ENCODE data around the gene OGG1.
A peak's percentile ranks its signal among the peaks of the same experiment; 100 is the strongest.

OGG1 gene

DNA sequence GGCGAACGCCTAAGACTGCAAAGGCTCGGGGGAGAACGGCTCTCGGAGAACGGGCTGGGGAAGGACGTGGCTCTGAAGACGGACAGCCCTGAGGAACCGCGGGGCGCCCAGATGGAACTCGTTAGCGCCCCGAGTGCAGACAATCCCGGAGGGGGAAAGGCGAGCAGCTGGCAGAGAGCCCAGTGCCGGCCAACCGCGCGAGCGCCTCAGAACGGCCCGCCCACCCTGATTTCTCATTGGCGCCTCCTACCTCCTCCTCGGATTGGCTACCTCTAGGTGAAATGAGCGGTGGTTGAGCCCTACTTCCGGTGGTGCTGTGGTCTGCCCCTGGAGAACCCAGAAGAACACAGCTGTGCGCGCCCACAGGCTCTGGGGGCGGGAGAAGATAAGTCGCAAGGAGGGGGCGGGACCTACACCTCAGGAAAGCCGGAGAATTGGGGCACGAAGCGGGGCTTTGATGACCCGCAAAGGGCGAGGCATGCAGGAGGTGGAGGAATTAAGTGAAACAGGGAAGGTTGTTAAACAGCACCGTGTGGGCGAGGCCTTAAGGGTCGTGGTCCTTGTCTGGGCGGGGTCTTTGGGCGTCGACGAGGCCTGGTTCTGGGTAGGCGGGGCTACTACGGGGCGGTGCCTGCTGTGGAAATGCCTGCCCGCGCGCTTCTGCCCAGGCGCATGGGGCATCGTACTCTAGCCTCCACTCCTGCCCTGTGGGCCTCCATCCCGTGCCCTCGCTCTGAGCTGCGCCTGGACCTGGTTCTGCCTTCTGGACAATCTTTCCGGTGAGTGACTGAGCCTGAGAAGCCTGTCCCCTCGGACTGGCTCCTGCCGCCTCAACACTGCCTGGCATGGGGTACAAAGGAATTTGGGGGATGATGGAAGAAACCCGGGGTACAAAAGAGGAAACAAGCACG is at the start of gene OGG1:
Gene OGG1 (plus strand): TSS at position 308 of the 911 bp plus-strand sequence. CDS start 335 bp downstream, at position 643.
- peak; percentile 96 for DNase-seq

GRCh38 chr3:9700536-9700935 is 49.2 kb upstream of the OGG1 start:
- DNase-seq = no peak

DNA sequence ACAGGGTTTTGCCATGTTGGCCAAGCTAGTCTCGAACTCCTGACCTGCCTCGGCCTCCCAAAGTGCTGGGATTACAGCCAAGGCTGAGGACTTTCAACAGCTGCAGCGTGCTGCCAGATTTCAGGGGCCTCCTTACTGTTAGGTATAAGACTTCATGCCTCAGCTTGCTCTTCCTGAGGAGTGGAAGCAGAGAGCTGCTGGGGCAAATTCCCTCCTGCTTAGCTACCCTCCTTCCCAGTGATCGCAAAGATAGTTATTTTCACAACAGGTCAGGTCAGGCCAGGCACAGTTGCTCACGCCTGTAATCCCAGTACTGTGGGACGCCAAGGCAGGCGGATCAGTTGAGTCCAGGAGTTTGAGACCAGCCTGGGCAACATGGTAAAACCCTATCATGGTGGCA is 48.7 kb upstream of the OGG1 start:
- no peak for DNase-seq

DNA sequence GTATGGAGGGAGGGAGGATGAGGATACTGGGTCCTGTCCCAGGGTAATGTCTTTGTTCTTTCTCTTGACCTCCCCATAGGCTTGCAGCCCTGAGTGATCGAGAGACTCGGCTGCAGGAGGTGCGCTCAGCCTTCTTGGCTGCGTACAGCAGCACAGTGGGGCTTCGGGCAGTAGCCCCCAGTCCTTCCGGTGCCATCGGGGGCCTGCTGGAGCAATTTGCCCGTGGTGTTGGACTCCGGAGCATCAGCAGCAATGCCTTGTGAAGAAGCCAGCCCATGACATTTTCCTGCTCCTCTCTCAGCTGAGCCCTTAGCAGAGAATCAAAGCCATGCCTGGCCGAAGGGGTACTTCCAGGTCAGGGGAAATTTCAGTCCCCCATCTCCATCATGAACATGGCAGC is 48.0 kb upstream of the OGG1 start:
- DNase-seq = no peak

DNA sequence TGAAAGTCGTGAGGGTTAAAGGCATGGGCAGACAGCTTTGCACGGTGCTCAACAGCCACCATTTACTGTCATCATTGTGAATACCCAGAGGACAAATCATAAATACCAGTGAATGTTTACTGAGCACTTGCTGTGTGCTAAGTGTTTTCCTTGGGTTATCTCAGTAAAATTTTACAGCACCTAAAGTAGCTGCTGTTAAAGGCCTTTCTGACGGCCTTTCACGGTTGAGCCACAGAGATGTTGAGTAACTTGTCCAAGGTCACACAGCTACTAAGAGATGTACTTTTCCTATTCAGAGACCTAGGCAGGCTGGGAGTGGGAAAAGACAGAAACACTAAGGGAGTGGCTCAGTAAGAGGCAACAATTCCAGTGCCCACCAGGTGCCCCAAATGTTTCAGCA is 46.5 kb upstream of the OGG1 start:
- no peak for DNase-seq

- no peak for DNase-seq
Observed at GRCh38 chr3:9703736-9704346, 45.9 kb upstream of the OGG1 start, which contains the start of gene CPNE9. CPNE9 (plus strand) TSS chr3:9703833; CDS start chr3:9703997, 164 bp downstream.

DNA sequence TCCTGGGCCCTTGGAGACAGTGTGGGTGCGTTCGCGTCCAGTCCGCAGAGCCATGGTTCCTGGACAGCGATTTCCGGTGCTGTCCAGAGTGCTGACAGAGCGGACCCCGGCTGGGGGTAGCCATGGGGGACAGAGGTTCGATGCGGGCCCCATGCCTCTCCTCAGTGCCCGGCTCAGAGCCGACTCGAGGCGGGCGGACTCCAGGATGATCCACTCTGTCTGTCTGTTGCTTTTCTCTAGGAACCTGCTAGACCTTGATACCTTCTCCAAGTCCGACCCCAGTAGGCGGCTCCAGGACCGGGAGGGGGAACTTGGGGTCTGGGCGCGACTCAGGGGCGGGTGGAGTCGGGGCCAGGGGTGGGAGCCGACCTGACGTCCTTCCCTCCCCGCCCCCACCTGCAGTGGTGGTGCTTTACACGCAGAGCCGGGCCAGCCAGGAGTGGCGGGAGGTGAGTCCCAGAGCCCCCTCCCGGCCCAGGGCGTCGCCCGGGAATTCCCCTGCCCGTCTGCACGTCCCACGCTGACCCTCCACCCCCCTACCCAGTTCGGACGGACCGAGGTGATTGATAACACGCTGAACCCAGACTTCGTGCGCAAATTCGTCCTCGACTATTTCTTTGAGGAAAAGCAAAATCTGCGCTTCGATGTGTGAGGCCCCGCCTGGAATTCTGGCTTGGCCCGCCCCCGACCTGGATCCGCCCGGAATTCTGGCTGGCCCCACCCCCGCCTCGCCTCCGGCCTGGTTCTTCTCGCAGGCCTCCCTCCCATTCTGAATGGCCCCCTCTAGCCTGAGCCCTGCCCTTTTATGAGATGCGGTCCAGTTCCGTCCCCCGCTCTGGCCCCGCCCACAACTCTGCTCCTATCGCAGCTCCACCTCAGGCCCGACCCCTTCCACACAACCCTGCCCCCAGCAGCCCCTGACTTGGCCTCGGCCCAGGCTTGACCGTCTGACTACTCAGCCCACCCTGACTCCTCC is 45.1 kb upstream of the OGG1 start:
- peak; percentile 20 for DNase-seq

DNA sequence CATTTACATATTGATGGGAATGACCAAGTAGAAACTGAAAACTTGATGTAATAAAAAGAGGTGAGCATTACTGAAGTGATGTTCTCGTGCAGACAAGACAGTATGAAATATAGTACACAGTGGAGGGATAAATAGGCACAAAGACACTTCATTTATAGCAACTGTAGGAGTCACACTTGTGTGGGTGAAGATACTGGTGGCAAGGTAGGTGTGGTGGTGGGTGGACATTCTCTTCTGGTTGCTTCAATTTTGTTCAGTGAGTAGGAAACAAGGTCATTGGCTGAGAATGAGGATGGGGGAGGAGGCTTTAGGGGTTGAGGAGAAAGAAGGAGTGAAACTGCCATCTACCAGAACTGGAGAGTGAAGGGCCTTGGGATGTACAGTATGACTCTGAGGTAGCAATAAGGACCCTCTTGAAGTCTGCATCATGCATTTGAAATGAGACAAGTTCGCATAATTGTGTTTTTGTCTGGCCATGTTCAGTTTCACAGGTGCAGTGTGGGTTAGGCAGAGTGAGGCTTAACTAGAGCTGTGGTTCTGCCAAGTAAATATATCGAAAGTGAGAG is 39.5 kb upstream of the OGG1 start:
- no peak for DNase-seq

DNA sequence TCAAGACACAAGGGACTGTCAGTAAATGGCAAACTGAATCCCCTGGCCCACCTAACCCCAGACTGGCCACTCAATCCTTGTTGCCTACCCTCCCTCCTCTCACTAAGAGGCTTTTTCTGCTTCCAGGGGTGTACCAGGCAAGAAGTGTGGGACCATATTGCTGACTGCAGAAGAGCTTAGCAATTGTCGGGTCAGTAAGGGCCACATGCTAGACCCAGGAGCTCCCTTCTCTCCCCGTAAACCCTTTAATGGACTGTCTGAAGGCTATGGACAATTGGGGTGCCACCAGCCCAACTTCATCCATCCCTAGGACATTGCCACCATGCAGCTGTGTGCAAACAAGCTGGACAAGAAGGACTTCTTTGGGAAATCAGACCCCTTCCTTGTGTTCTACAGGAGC is 37.3 kb upstream of the OGG1 start:
- DNase-seq = no peak

- DNase-seq = no peak
Observed at GRCh38 chr3:9713142-9713541, 36.6 kb upstream of the OGG1 start.

DNA sequence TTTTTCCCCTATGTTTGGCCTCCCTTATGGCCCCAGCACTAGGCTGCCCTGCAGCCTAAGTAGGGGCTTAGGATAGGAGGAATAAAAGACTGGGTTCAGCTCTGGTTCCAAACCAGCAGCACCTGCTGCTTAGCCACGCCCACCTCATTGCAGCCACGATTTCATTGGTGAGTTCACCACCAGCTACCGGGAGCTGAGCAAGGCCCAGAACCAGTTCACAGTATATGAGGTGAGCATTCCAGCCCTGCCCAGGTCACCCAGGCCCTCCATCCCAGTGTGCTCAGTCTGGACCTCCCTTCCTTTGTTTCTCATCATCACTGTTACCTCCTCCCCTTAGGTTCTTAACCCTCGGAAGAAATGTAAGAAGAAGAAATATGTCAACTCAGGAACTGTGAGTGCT is 34.6 kb upstream of the OGG1 start:
- DNase-seq = no peak

DNA sequence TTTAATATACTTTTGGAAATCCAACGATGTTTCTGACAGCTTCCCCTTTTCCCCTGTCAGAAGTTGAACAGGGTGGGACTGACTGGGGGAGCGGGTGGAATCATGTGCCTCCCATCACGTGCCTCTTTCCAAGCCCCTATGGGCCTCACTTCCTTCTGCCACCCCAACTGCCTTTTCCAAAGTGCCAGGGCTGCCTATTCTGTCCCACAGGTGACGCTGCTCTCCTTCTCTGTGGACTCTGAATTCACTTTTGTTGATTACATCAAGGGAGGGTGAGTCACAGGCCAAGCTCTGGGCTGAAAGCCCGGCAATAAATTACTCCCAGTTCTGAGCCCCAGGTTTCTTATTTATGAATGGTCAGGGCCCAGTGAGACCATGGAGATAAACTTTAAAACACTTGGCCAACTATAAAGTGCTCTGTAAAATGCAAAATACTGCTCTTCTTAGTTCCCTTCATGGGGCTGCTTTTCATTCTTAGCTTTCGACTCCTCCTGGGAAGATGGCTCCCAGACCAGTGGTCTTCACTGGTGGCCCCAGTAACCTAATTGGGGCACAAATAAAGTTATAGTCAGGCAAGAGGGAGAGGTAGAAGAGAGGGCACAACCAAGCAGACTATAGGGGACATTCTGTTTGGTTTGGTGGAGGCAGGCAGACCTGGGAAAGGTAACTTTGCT is 33.9 kb upstream of the OGG1 start:
- DNase-seq = peak; percentile 38

- no peak for DNase-seq
Observed at GRCh38 chr3:9716801-9717555, 32.8 kb upstream of the OGG1 start.

DNA sequence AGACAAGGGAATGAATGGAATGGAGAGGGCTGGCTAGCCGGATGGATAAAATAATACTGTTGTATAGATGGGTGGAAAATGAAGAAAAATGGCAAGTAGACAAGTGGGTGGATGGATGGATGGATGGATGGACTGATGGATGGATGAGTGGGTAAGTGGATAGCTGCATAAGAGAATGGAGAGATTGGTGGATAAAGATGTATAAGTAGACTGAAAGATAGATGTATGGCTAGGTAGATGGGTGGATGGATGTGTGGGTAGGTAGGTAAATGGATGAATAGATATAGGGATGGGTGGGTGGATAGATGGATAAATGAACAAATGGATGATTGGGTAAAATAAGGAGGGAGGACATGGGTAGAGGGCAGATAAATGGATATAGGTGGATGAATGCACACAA is 32.2 kb upstream of the OGG1 start:
- DNase-seq = no peak

- DNase-seq = no peak
Observed at GRCh38 chr3:9718118-9718517, 31.6 kb upstream of the OGG1 start.

GRCh38 chr3:9721015-9721699 is 28.6 kb upstream of the OGG1 start:
- DNase-seq = no peak

DNA sequence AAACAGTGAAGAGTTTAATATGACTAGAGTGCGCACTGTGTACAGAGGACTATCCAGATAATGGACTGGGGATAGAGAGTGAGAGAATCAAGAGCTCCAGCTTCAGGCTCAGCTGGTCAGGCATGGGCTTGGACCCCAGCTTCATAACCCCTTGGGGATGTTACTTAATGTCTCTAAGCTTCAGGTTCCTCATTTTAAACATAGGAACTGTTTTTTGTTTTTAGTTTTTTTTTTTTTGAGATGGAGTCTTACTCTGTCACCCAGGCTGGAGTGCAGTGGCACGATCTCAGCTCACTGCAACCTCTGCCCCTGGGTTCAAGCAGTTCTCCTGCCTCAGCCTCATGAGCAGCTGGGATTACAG is 28.1 kb upstream of the OGG1 start:
- DNase-seq = no peak

- no peak for DNase-seq
Observed at GRCh38 chr3:9725775-9726515, 23.8 kb upstream of the OGG1 start.

- peak; percentile 73 for DNase-seq
Observed at GRCh38 chr3:9727041-9727595, 22.6 kb upstream of the OGG1 start.

DNA sequence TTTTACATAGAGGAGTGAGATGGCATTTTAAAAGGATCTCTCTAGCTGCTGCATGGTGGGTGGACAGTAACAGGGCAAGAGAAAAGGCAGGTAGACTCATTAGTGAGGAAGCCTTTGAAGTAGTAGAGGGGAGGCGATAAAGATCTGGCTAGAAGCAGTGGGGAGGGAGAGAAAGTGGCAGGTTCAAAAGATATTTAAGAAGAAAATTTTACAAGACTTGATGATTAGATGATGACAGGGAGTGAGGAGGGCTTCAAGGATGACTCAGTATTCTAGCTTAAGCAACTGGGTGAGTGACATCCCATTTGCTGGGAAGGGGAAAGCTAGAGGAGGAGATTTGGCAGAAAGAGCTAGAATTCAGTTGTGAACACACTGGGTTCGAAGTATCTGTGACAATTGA is 22.0 kb upstream of the OGG1 start:
- DNase-seq = no peak
